Loucy (cell line): ENCODE results near the gene SHISA4.

ENCODE experiments used
- H2AFZ ChIP-seq: fragments of 200-600 bp; sonication (generic); 2 replicates; pipeline ENCODE4 v1.6.0; 2016; ENCODE audit warnings: antibody characterized with exemption, mild to moderate bottlenecking, low read length, moderate library complexity
- H3F3A ChIP-seq: fragments of 200-600 bp; 2 replicates; pipeline ENCODE4 v1.6.0; 2016; ENCODE audit warnings: antibody characterized with exemption, low read depth, mild to moderate bottlenecking
- H3K27me3 ChIP-seq: fragments of 200-600 bp; sonication (generic); 2 replicates; pipeline ENCODE4 v1.6.1; 2014; ENCODE audit warnings: low read length, mild to moderate bottlenecking; ENCODE audit not compliant: insufficient read depth, poor library complexity, severe bottlenecking
- H3K36me3 ChIP-seq: fragments of 200-600 bp; sonication (generic); 2 replicates; pipeline ENCODE4 v1.6.1; 2016; ENCODE audit warnings: low read length; ENCODE audit not compliant: insufficient read depth
- H3K4me1 ChIP-seq: fragments of 200-600 bp; sonication (generic); 2 replicates; pipeline ENCODE4 v1.5.1; 2014; ENCODE audit warnings: low read length, mild to moderate bottlenecking; ENCODE audit not compliant: insufficient read depth, poor library complexity, severe bottlenecking
- H3K4me2 ChIP-seq: fragments of 200-600 bp; sonication (generic); 2 replicates; pipeline ENCODE4 v1.6.0; 2014; ENCODE audit warnings: antibody characterized with exemption, low read length, low read depth, mild to moderate bottlenecking; ENCODE audit not compliant: poor library complexity, severe bottlenecking
- H3K4me3 ChIP-seq: fragments of 200-600 bp; sonication (generic); 2 replicates; pipeline ENCODE4 v1.5.1; 2014; ENCODE audit warnings: low read length, mild to moderate bottlenecking, mixed read lengths; ENCODE audit not compliant: poor library complexity, severe bottlenecking
- H3K79me2 ChIP-seq: fragments of 200-600 bp; sonication (generic); 2 replicates; pipeline ENCODE4 v1.6.1; 2014; ENCODE audit warnings: low read length; ENCODE audit not compliant: insufficient read depth
- H3K9ac ChIP-seq: fragments of 200-600 bp; sonication (generic); 2 replicates; pipeline ENCODE4 v1.6.0; 2014; ENCODE audit warnings: mild to moderate bottlenecking, low read depth, low read length, moderate library complexity; ENCODE audit not compliant: poor library complexity, severe bottlenecking
- H3K9me2 ChIP-seq: fragments of 200-600 bp; sonication (generic); replicated peaks from 2 replicates; pipeline ENCODE4 v1.6.1; 2016; ENCODE audit warnings: low read depth, low read length, mixed read lengths
- H3K9me3 ChIP-seq: fragments of 200-600 bp; sonication (generic); 2 replicates; pipeline ENCODE4 v1.6.1; 2014; ENCODE audit warnings: mild to moderate bottlenecking, antibody characterized with exemption, low read length, low read depth; ENCODE audit not compliant: insufficient read depth
- H4K20me1 ChIP-seq: fragments of 200-600 bp; sonication (generic); 2 replicates; pipeline ENCODE4 v1.6.0; 2014; ENCODE audit warnings: antibody characterized with exemption, low read length, mild to moderate bottlenecking; ENCODE audit not compliant: insufficient read depth, poor library complexity, severe bottlenecking
- CTCF ChIP-seq: fragments of 200-600 bp; sonication (generic); conservative IDR thresholded peaks from 2 replicates; pipeline ENCODE4 v1.5.1; 2014; ENCODE audit warnings: mild to moderate bottlenecking, antibody characterized with exemption, low read length
- EZH2phosphoT487 ChIP-seq: fragments of 200-600 bp; IDR thresholded peaks from 2 replicates; pipeline ENCODE4 v1.6.1; 2018; ENCODE audit warnings: antibody characterized with exemption, mild to moderate bottlenecking, moderate library complexity, borderline replicate concordance

SHISA4 gene

DNA sequence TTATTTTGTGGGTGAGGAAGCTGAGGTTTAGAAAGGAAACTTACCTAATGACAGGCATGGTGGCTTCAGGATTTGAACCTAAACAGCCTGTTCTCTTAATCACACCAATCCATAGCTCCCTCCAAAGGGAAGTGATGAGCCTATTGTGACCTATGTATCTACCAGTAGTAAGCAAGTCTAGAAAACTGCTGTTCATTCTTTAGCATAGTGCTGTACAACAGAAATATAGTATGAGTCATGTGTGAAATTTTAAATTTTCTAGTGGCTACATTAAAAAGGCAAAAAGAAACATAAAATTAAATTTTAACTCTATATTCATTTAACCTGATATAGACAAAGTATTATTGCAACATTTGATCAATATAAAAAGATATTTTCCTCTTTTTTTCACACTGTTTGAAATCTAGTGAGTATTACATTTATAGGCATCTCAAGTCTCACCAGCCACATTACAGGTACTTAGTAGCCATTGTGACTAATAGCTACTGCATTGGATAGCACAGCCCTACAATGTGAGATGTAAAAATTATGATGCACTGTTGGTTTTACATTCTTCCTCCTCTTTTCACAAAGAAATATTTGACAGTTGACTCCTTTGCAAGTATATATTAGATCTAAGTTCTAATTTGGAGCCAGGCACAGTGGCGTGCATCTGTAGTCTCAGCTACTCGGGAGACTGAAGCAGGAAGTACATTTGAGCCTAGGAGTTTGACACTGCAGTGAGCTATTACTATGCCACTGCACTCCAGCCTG, 43.2 kb upstream of the SHISA4 start:
- H3F3A ChIP-seq: no peaks in the 10 kb centered on the region

GRCh38 chr1:201847150-201847549, 41.5 kb upstream of the SHISA4 start:
- Histone ChIP-seq H3K9me3 (no peaks in the 10 kb centered on the region), H3K9me2 (no peaks in the 10 kb centered on the region), H3K4me1 (no peaks in the 10 kb centered on the region), H3K4me2 (no peak overlapping the region), H3K4me3 (no peak overlapping the region), H4K20me1 (peaks cover 24% of the 10 kb centered on the region), H3K9ac (no peak overlapping the region), H3K36me3 (peaks cover 54% of the 10 kb centered on the region), H2AFZ (no peak overlapping the region), H3F3A (no peaks in the 10 kb centered on the region), H3K79me2 (peaks cover 60% of the 10 kb centered on the region), H3K27me3 (no peaks in the 10 kb centered on the region)
- no peak for TF ChIP-seq CTCF
- TF ChIP-seq EZH2phosphoT487: no peak

More for the DNA sequence above, 43.2 kb upstream of the SHISA4 start:
- peaks cover 36% of the 10 kb centered on the region for H4K20me1 ChIP-seq
- peaks cover 38% of the 10 kb centered on the region for H3K36me3 ChIP-seq
- H3K4me2 ChIP-seq: no peak overlapping the region
- TF ChIP-seq CTCF: no peak
- TF ChIP-seq EZH2phosphoT487: no peak
- H2AFZ ChIP-seq: no peak overlapping the region
- H3K9ac ChIP-seq: no peak overlapping the region
- no peaks in the 10 kb centered on the region for H3K9me3 ChIP-seq
- peaks cover 77% of the 10 kb centered on the region for H3K79me2 ChIP-seq
- no peak overlapping the region for H3K4me3 ChIP-seq
- H3K9me2 ChIP-seq: no peaks in the 10 kb centered on the region
- H3K27me3 ChIP-seq: no peaks in the 10 kb centered on the region
- no peaks in the 10 kb centered on the region for H3K4me1 ChIP-seq

GRCh38 chr1:201848230-201848629, 40.5 kb upstream of the SHISA4 start:
- H3K9me3 ChIP-seq: no peaks in the 10 kb centered on the region
- H3K9me2 ChIP-seq: no peaks in the 10 kb centered on the region
- H3K27me3 ChIP-seq: no peaks in the 10 kb centered on the region
- H4K20me1 ChIP-seq: peaks cover 17% of the 10 kb centered on the region
- no peak overlapping the region for H2AFZ ChIP-seq
- H3K79me2 ChIP-seq: peaks cover 50% of the 10 kb centered on the region
- TF ChIP-seq CTCF (no peak), EZH2phosphoT487 (no peak)
- no peaks in the 10 kb centered on the region for H3K4me1 ChIP-seq
- no peak overlapping the region for H3K4me2 ChIP-seq
- no peaks in the 10 kb centered on the region for H3F3A ChIP-seq
- peaks cover 65% of the 10 kb centered on the region for H3K36me3 ChIP-seq
- no peak overlapping the region for H3K4me3 ChIP-seq
- no peak overlapping the region for H3K9ac ChIP-seq
